Lung (tissue), 12 donors: ENCODE results near the gene KRT10. TPM values are rescaled to one million over a fixed set of nuclear protein-coding genes. Genes with fewer than 3 reads are reported as not detected.

ENCODE experiments used
- ATAC-seq: fragments of 200-7000 bp; cut with Tn5 transposase; one replicate; pipeline ENCODE4 v1.9.1; 2020; ENCODE audit warnings: moderate number of reproducible peaks; ENCODE audit not compliant: insufficient read depth, low FRiP score
- DNase-seq, 3 donors: peaks; one replicate each; pipeline ENCODE4 v3.0.0-alpha.2; 2013 to 2017
- H3K27ac ChIP-seq, 2 donors: one replicate each; pipeline ENCODE4 v1.5.1; 2013; ENCODE audit warnings: mild to moderate bottlenecking in 2 of 2, moderate library complexity in 2 of 2, control low read depth in 1 of 2, inconsistent platforms in 1 of 2, low read depth in 1 of 2, low read length in 1 of 2
- H3K27me3 ChIP-seq, 3 donors: one replicate each; pipeline ENCODE4 v1.5.1; 2013; ENCODE audit warnings: low read length in 2 of 3; ENCODE audit not compliant: control insufficient read depth in 3 of 3, insufficient read depth in 3 of 3
- H3K36me3 ChIP-seq, 4 donors: one replicate each; pipeline ENCODE4 v1.5.1; 2013; ENCODE audit warnings: low read length in 4 of 4, mild to moderate bottlenecking in 1 of 4, moderate library complexity in 1 of 4; ENCODE audit not compliant: control insufficient read depth in 4 of 4, insufficient read depth in 4 of 4
- H3K4me1 ChIP-seq, 5 donors: one replicate each; pipeline ENCODE4 v1.5.1; 2013; ENCODE audit warnings: low read length in 5 of 5, mild to moderate bottlenecking in 2 of 5, moderate library complexity in 1 of 5; ENCODE audit not compliant: control insufficient read depth in 5 of 5, insufficient read depth in 5 of 5
- H3K4me3 ChIP-seq: one replicate; pipeline ENCODE4 v1.5.1; 2013; ENCODE audit warnings: mild to moderate bottlenecking, control low read depth, moderate library complexity
- H3K9ac ChIP-seq, 2 donors: one replicate each; pipeline ENCODE4 v1.5.1; 2013; ENCODE audit warnings: low read length in 2 of 2, control low read depth in 1 of 2; ENCODE audit not compliant: insufficient read depth in 1 of 2
- H3K9me3 ChIP-seq, 4 donors: one replicate each; pipeline ENCODE4 v1.5.1; 2013; ENCODE audit warnings: low read length in 3 of 4, mild to moderate bottlenecking in 1 of 4, moderate library complexity in 1 of 4; ENCODE audit not compliant: control insufficient read depth in 4 of 4, insufficient read depth in 3 of 4
- WGBS, 2 donors: extraction: QIAGEN DNeasy Blood & Tissue Kit; methylation state at CpG; one replicate each; pipeline ENCODE4 v1.1.7; 2013; 5-methylcytosine and 5-hydroxymethylcytosine counted together
- polyA plus RNA-seq, 2 donors: library from polyadenylated mRNA; stranded (reverse); fragments of 200-250 nt; gene quantifications; one replicate each; pipeline ENCODE4 v1.2.1, GENCODE V29; 2013
- total RNA-seq, 2 donors: library from RNA; depleted of rRNA in 1 of 2; stranded (reverse); fragments of >200 nt in 1 of 2; gene quantifications; one replicate each; pipeline ENCODE4 v1.2.1, GENCODE V29; 2014 to 2021
- TF ChIP-seq, protein P1 (sequence below): IDR thresholded peaks from 2 replicates; pipeline ENCODE4 v1.5.1; 2012; ENCODE audit warnings: mild to moderate bottlenecking; ENCODE audit errors: control extremely low read depth, extremely low read depth
- donor health status: control.
- donor health status: control.
- donor health status: Bipolar disorder and iron deficiency.
- donor health status: healthy.
- donor health status: DM: yes; HTN: yes; CAD: no.

Gene KRT10
- total and polyA plus RNA-seq, 4 donors: 4.6 to 60.6 (median 27.8) TPM

DNA sequence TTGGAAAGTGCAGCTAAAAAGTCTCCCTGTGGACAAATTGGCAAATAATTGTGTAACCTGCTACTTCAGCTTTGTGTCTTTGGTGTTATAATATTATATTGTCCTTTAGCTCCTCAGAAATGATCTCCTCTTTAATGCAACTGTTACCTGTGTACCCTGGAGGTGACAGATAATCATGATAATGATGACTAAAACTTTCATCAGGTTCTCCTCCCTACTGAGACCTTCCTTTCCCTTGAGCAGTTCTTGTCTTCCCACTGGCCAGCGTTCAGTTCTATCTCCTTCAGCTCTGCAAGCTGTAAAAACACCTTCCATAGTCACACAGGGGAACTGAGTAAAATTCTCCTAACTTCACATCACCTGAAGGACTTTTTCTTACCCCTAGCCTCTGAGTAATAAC lies 29.9 kb upstream of the KRT10 start:
- H3K4me3 ChIP-seq: no peak overlapping the region
- H3K4me1 ChIP-seq: no peaks in the 10 kb centered on the region
- H3K27ac ChIP-seq: no peak overlapping the region
- 69 to 86% methylated on average over 1 of the region's 1 CpG for WGBS, 2 donors
- peaks cover 0 to 8% (median 0%) of the 10 kb centered on the region in 3 donors for H3K27me3 ChIP-seq
- H3K36me3 ChIP-seq: no peaks in the 10 kb centered on the region
- no peak for DNase-seq
- ATAC-seq: no peak
- H3K9me3 ChIP-seq: no peaks in the 10 kb centered on the region
- TF ChIP-seq, protein P1, sequence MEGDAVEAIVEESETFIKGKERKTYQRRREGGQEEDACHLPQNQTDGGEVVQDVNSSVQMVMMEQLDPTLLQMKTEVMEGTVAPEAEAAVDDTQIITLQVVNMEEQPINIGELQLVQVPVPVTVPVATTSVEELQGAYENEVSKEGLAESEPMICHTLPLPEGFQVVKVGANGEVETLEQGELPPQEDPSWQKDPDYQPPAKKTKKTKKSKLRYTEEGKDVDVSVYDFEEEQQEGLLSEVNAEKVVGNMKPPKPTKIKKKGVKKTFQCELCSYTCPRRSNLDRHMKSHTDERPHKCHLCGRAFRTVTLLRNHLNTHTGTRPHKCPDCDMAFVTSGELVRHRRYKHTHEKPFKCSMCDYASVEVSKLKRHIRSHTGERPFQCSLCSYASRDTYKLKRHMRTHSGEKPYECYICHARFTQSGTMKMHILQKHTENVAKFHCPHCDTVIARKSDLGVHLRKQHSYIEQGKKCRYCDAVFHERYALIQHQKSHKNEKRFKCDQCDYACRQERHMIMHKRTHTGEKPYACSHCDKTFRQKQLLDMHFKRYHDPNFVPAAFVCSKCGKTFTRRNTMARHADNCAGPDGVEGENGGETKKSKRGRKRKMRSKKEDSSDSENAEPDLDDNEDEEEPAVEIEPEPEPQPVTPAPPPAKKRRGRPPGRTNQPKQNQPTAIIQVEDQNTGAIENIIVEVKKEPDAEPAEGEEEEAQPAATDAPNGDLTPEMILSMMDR: no peak
- no peak overlapping the region for H3K9ac ChIP-seq

DNA sequence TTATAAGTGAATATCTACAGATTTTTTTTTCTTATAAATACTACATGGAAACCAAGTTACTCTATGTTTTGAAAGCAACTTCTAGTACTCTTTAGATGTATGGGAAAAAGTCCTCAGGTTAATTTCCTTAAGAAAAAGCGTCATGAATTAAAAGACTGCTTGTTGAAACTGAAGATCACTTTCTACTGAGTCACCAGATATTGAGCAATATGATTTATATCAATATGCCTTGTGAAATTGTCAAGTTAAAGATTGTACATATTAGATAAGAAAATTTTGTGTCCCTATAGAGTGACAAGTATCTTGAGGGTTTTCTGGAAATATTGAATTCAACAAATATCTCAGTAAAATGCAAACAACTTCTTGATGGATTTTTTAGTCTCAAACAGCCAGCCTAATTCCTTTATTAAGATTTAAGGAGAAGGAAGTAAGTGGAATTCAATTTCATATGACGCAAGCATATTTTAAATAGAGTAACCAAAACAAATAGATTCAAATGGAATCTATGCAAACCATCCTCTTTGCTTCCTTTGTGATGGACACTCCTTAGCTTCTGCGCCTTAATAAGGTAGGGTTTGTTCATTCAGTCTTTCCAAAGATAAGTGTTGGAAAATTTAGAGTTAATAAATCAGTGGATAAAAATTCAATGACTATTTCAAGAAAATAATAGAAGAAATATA lies 28.0 kb upstream of the KRT10 start:
- Histone ChIP-seq H3K9me3 (no peaks in the 10 kb centered on the region), H3K36me3 (no peaks in the 10 kb centered on the region), H3K27me3 (peaks cover 0 to 8% (median 0%) of the 10 kb centered on the region in 3 donors), H3K9ac (no peak overlapping the region), H3K27ac (no peak overlapping the region), H3K4me1 (no peaks in the 10 kb centered on the region), H3K4me3 (no peak overlapping the region)
- DNase-seq: no peak
- WGBS, 2 donors: 72 to 83% methylated on average over 3 of the region's 3 CpGs
- TF ChIP-seq, protein P1: no peak
- ATAC-seq: no peak

DNA sequence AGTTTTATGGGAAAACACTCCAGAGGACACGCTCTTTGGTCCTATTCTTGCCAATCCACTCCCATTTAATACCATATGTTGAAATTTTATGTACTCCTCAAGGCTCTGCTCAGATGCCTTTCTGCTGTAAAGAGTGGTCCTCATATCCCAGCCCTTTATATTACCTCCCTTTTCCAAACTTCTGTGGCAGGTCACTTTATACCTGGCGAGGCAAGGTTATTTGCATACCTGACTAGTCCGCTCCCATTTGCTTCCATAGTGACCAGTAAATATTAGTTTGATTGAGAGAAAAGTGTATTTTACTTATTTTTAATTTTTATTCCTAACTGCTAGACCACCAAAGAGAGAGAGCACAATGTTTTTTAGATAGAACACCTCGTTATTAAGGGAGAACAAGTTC lies 27.3 kb upstream of the KRT10 start:
- no peaks in the 10 kb centered on the region for H3K4me1 ChIP-seq
- TF ChIP-seq, protein P1: no peak
- WGBS, 2 donors: 85 to 89% methylated on average over 4 of the region's 4 CpGs
- H3K36me3 ChIP-seq: no peaks in the 10 kb centered on the region
- DNase-seq (no peak), ATAC-seq (no peak)
- no peaks in the 10 kb centered on the region for H3K9me3 ChIP-seq
- no peak overlapping the region for H3K9ac ChIP-seq
- H3K4me3 ChIP-seq: no peak overlapping the region
- H3K27me3 ChIP-seq: peaks cover 0 to 8% (median 0%) of the 10 kb centered on the region in 3 donors
- H3K27ac ChIP-seq: no peak overlapping the region
